ENCODE results near the gene LYRM2. TPM values are rescaled to one million over a fixed set of nuclear protein-coding genes. Genes with fewer than 3 reads are reported as not detected.

The LYRM2 gene
- total RNA-seq, 3 donors from 2014 or later = 33.9 to 36.0 (median 35.9) TPM

DNA sequence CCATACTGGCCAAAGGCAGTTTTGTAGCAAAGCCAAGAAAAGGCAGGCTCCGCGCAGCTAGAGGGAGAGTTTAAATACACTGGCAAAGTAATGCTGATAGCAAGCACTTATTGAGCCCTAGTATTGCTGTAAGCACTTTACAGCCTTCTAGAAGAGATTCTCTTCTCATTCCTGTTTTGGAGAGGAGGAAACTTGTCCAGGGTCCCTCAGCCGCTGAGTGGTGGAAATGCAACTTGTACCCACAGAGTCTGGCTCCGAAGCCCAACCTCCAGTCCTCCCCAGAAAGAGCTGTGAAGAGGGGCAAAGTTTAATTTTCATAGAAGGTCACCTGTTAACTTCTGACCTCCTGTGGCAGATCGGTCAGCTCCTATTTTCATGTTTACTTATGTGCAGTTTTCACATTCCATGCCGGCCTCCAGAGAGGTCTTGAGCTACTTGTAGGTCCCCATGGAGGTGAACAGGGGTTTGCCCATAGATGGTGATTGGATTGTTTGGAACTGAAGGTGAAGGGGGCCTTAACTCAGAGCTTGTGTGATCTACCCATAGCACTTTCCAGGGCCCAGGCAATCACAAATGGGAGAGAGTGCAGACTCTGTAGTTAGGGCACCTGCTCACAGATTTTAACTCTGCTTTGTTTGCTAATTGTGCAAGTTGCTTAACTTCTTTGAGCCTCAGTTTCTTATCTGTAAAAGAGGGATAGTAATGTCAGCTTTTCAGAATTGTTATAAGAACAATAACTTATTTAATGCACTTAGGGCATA is 70.7 kb downstream of the LYRM2 start:
- intact Hi-C loops (cut with DNase I, micrococcal nuclease) = no loop called here
- Histone ChIP-seq H3K4me3 (no peak overlapping the region), H3K36me3 (ENCODE audit: low read depth) (no peaks in the 10 kb centered on the region), H3K9me3 (no peaks in the 10 kb centered on the region), H3K4me1 (ENCODE audit: low read depth) (no peaks in the 10 kb centered on the region)
- TF ChIP-seq, protein P1, sequence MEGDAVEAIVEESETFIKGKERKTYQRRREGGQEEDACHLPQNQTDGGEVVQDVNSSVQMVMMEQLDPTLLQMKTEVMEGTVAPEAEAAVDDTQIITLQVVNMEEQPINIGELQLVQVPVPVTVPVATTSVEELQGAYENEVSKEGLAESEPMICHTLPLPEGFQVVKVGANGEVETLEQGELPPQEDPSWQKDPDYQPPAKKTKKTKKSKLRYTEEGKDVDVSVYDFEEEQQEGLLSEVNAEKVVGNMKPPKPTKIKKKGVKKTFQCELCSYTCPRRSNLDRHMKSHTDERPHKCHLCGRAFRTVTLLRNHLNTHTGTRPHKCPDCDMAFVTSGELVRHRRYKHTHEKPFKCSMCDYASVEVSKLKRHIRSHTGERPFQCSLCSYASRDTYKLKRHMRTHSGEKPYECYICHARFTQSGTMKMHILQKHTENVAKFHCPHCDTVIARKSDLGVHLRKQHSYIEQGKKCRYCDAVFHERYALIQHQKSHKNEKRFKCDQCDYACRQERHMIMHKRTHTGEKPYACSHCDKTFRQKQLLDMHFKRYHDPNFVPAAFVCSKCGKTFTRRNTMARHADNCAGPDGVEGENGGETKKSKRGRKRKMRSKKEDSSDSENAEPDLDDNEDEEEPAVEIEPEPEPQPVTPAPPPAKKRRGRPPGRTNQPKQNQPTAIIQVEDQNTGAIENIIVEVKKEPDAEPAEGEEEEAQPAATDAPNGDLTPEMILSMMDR (IDR thresholded peaks at IDR 0.05) = no peak
- ATAC-seq = no peak
- DNase-seq = no peak

DNA sequence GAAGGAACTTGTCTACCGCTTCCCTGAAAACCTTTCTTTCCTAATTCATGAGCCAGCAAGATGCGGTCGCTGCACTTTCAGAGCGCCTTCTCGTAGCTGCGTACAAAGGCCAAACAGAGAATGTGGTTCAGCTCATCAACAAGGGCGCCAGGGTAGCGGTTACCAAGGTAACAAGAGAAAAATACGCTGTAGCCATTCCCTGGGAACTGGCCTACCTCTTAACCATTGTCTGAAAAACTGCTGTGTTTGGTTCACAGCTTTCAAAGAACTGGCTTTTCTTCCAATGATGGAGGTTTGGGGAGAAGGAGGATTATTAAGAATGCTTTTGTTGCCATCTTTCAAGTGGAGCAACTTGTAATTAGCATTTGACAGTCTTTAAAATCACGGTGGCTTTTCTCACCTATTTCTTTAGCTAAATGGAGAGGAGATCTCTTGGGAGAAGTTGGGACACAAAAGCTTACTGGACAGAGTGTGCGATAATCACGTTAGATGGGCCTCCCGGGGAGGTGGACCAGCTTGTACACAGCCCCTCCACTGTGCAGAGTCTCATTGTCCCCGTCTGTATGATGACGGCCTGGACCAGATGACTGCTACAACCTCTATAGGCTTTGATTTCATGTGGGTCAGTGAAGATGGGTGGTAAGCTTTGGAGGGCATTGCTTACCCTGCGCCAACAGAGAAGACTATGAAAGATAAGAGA is 71.5 kb downstream of the LYRM2 start:
- Histone ChIP-seq H3K9me3 (no peaks in the 10 kb centered on the region), H3K4me3 (no peak overlapping the region), H3K36me3 (ENCODE audit: low read depth) (no peaks in the 10 kb centered on the region), H3K4me1 (ENCODE audit: low read depth) (no peaks in the 10 kb centered on the region)
- DNase-seq (no peak), ATAC-seq (no peak)
- TF ChIP-seq, protein P1 (IDR thresholded peaks at IDR 0.05) = no peak
- intact Hi-C loops (cut with DNase I, micrococcal nuclease) = no loop called here

- no peak overlapping the region for H3K4me3 ChIP-seq
- H3K9me3 ChIP-seq = no peaks in the 10 kb centered on the region
- ATAC-seq (no peak), DNase-seq (no peak)
- TF ChIP-seq, protein P1 (IDR thresholded peaks at IDR 0.05) = no peak
- H3K36me3 ChIP-seq (ENCODE audit: low read depth) = no peaks in the 10 kb centered on the region
- no peaks in the 10 kb centered on the region for H3K4me1 ChIP-seq (ENCODE audit: low read depth)
- intact Hi-C loops (cut with DNase I, micrococcal nuclease) = no loop called here
Measured at GRCh38 chr6:89566008-89566800, 72.3 kb downstream of the LYRM2 start.

- no peaks in the 10 kb centered on the region for H3K4me1 ChIP-seq (ENCODE audit: low read depth)
- H3K9me3 ChIP-seq = no peaks in the 10 kb centered on the region
- H3K4me3 ChIP-seq = no peak overlapping the region
- DNase-seq = no peak
- TF ChIP-seq, protein P1 (IDR thresholded peaks at IDR 0.05) = no peak
- H3K36me3 ChIP-seq (ENCODE audit: low read depth) = no peaks in the 10 kb centered on the region
- intact Hi-C loops (cut with DNase I, micrococcal nuclease) = no loop called here
- ATAC-seq = no peak
Measured at GRCh38 chr6:89564752-89565427, 73.7 kb downstream of the LYRM2 start.

- intact Hi-C loops (cut with DNase I, micrococcal nuclease) = no loop called here
- H3K4me3 ChIP-seq = no peak overlapping the region
- ATAC-seq = no peak
- no peak for DNase-seq
- TF ChIP-seq, protein P1 (IDR thresholded peaks at IDR 0.05) = no peak
- no peaks in the 10 kb centered on the region for H3K36me3 ChIP-seq (ENCODE audit: low read depth)
- no peaks in the 10 kb centered on the region for H3K4me1 ChIP-seq (ENCODE audit: low read depth)
- no peaks in the 10 kb centered on the region for H3K9me3 ChIP-seq
Measured at GRCh38 chr6:89563866-89564265, 74.7 kb downstream of the LYRM2 start.

All from mucosa of descending colon (tissue), 3 donors.